ENCODE measurements around the gene TBC1D22A. TPM values are rescaled to one million over a fixed set of nuclear protein-coding genes. Genes with fewer than 3 reads are reported as not detected.

TBC1D22A gene
- polyA plus RNA-seq, 4 donors, result 17.7 to 26.4 (median 21.0) TPM

DNA sequence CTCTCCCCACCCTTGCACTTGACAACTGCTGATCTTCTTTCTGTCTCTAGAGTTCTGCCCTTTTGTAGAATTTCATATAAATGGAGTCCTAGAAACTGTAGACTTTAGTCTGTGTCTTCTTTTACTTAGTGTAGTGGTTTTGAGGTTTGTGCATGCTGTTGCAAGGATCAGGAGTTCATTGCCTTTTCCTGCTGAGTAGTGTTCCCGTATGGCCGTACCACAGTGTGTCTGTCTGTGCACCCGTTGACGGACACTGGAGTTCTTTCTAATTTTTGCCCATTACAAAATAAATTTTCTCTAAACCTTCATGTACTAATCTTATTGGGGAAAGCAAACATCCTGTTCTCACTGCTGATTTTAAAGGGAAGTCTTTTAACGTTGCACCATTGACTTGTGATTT, 138.1 kb downstream of the TBC1D22A start:
- WGBS, 3 donors, result 84 to 87% (median 84%) methylated on average over 5 of the region's 5 CpGs

GRCh38 chr22:46902436-46902835, 140.0 kb downstream of the TBC1D22A start:
- no peaks in the 10 kb centered on the region for H3K27me3 ChIP-seq (ENCODE audit: control insufficient read depth in 3 of 3, insufficient read depth in 3 of 3, low read length in 3 of 3)
- peaks cover 0 to 17% (median 8%) of the 10 kb centered on the region in 3 donors for H3K36me3 ChIP-seq (ENCODE audit: control insufficient read depth in 3 of 3, insufficient read depth in 2 of 3, low read depth in 1 of 3, low read length in 3 of 3)
- no peaks in the 10 kb centered on the region for H3K9me3 ChIP-seq (ENCODE audit: control insufficient read depth in 2 of 2, insufficient read depth in 1 of 2, low read depth in 1 of 2, low read length in 1 of 2)
- no peak for FAIRE-seq
- no peaks in the 10 kb centered on the region for H3K4me1 ChIP-seq (ENCODE audit: control insufficient read depth in 3 of 3, insufficient read depth in 2 of 3, low read depth in 1 of 3, low read length in 2 of 3)
- WGBS, 3 donors, result 87 to 95% (median 92%) methylated on average over 14 of the region's 14 CpGs
- no peak overlapping the region for H3K4me3 ChIP-seq (ENCODE audit: low read depth in 1 of 3, low read length in 3 of 3)
- H3K27ac ChIP-seq (ENCODE audit: low read depth in 1 of 3, low read length in 2 of 3), result no peak overlapping the region
- DNase-seq, result no peak

More for the DNA sequence above, 138.1 kb downstream of the TBC1D22A start:
- Histone ChIP-seq H3K27me3 (ENCODE audit: control insufficient read depth in 3 of 3, insufficient read depth in 3 of 3, low read length in 3 of 3) (no peaks in the 10 kb centered on the region), H3K9me3 (ENCODE audit: control insufficient read depth in 2 of 2, insufficient read depth in 1 of 2, low read depth in 1 of 2, low read length in 1 of 2) (no peaks in the 10 kb centered on the region), H3K27ac (ENCODE audit: low read depth in 1 of 3, low read length in 2 of 3) (no peak overlapping the region), H3K4me3 (ENCODE audit: low read depth in 1 of 3, low read length in 3 of 3) (no peak overlapping the region), H3K4me1 (ENCODE audit: control insufficient read depth in 3 of 3, insufficient read depth in 2 of 3, low read depth in 1 of 3, low read length in 2 of 3) (no peaks in the 10 kb centered on the region), H3K36me3 (ENCODE audit: control insufficient read depth in 3 of 3, insufficient read depth in 2 of 3, low read depth in 1 of 3, low read length in 3 of 3) (peaks cover 0 to 19% (median 12%) of the 10 kb centered on the region in 3 donors)
- FAIRE-seq (no peak), DNase-seq (no peak)

DNA sequence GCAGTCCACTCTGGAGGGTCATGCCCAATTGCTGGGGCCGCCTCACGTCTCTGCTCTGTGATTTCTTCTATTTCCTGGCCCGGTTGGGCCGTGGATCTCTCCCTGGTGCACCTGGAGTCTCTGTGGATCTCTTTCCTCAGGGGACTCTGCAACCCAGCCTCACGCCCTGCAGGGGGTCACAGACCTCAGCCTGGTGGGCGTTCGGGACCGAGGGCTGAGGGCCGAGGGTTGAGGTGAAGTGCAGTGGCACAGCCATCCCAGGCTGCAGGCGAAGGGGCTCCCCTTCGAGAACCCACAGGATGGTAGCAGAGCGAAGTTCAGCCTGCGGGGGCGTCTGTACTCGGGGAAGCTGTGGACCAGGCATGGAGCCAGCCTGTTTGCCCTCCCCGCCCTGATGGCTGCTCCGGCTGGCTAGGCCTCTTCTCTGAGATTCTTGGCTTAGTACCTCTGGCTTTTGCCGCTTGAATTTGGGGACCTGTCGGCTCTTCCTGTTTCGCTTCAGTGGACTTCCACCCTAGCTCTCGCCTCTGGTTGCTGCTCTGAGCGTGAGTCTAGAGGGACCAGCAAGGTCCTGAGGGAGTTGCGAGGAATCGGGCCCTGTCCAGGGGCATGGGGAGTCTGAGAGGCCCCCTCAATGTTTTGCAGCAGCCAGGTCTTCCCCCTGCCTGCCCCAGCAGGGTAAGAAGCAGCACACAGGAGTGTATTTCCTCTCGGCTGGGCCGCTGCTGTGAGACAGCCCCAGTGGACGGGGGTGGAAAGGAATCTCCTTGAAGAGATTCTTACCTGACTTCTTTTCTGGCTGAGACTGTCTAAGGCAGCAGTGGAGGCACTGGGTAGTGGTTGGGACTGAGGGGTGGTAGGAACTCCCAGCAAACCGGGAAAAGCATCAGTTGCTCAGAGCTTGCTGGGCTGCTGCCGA, 140.8 kb downstream of the TBC1D22A start:
- Histone ChIP-seq H3K9me3 (ENCODE audit: control insufficient read depth in 2 of 2, insufficient read depth in 1 of 2, low read depth in 1 of 2, low read length in 1 of 2) (no peaks in the 10 kb centered on the region), H3K4me1 (ENCODE audit: control insufficient read depth in 3 of 3, insufficient read depth in 2 of 3, low read depth in 1 of 3, low read length in 2 of 3) (no peaks in the 10 kb centered on the region), H3K27me3 (ENCODE audit: control insufficient read depth in 3 of 3, insufficient read depth in 3 of 3, low read length in 3 of 3) (no peaks in the 10 kb centered on the region), H3K36me3 (ENCODE audit: control insufficient read depth in 3 of 3, insufficient read depth in 2 of 3, low read depth in 1 of 3, low read length in 3 of 3) (peaks cover 0 to 25% (median 8%) of the 10 kb centered on the region in 3 donors), H3K4me3 (ENCODE audit: low read depth in 1 of 3, low read length in 3 of 3) (no peak overlapping the region), H3K27ac (ENCODE audit: low read depth in 1 of 3, low read length in 2 of 3) (no peak overlapping the region)
- DNase-seq (no peak), FAIRE-seq (no peak)
- WGBS, 3 donors, result 90% methylated on average over 29 of the region's 29 CpGs

DNA sequence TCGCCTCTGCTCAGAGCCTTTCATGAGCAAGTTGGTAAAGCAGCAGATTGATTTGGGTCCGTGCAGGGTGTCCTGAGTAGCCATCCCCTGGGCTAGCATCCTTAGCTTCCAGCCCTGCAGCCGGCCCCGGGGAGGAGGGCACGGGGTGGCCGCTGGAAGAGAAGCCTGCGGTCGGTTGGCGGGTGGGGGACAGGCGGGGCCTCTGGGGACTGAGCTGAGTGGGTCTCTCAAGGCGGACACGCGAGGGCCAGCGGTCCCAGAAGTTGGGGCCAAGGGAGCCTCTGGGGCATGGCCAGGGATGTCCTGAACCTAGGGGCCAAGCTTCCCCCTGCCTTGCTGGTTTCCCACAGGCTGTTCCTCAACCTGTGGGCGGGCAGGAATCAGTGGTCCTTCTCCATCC, 143.0 kb downstream of the TBC1D22A start:
- no peak for DNase-seq
- Histone ChIP-seq H3K4me1 (ENCODE audit: control insufficient read depth in 3 of 3, insufficient read depth in 2 of 3, low read depth in 1 of 3, low read length in 2 of 3) (no peaks in the 10 kb centered on the region), H3K27me3 (ENCODE audit: control insufficient read depth in 3 of 3, insufficient read depth in 3 of 3, low read length in 3 of 3) (no peaks in the 10 kb centered on the region), H3K36me3 (ENCODE audit: control insufficient read depth in 3 of 3, insufficient read depth in 2 of 3, low read depth in 1 of 3, low read length in 3 of 3) (peaks cover 0 to 38% (median 8%) of the 10 kb centered on the region in 3 donors), H3K9me3 (ENCODE audit: control insufficient read depth in 2 of 2, insufficient read depth in 1 of 2, low read depth in 1 of 2, low read length in 1 of 2) (no peaks in the 10 kb centered on the region), H3K4me3 (ENCODE audit: low read depth in 1 of 3, low read length in 3 of 3) (no peak overlapping the region), H3K27ac (ENCODE audit: low read depth in 1 of 3, low read length in 2 of 3) (no peak overlapping the region)
- no peak for FAIRE-seq
- WGBS, 3 donors, result 94 to 97% (median 95%) methylated on average over 14 to 15 of the region's 15 CpGs

GRCh38 chr22:46905834-46906233, 143.4 kb downstream of the TBC1D22A start:
- Histone ChIP-seq H3K4me1 (ENCODE audit: control insufficient read depth in 3 of 3, insufficient read depth in 2 of 3, low read depth in 1 of 3, low read length in 2 of 3) (no peaks in the 10 kb centered on the region), H3K36me3 (ENCODE audit: control insufficient read depth in 3 of 3, insufficient read depth in 2 of 3, low read depth in 1 of 3, low read length in 3 of 3) (peaks cover 0 to 38% (median 8%) of the 10 kb centered on the region in 3 donors), H3K4me3 (ENCODE audit: low read depth in 1 of 3, low read length in 3 of 3) (no peak overlapping the region), H3K9me3 (ENCODE audit: control insufficient read depth in 2 of 2, insufficient read depth in 1 of 2, low read depth in 1 of 2, low read length in 1 of 2) (no peaks in the 10 kb centered on the region), H3K27ac (ENCODE audit: low read depth in 1 of 3, low read length in 2 of 3) (no peak overlapping the region), H3K27me3 (ENCODE audit: control insufficient read depth in 3 of 3, insufficient read depth in 3 of 3, low read length in 3 of 3) (no peaks in the 10 kb centered on the region)
- FAIRE-seq (no peak), DNase-seq (no peak)
- WGBS, 3 donors, result 78 to 91% (median 85%) methylated on average over 8 of the region's 8 CpGs

GRCh38 chr22:46906326-46907045, 144.0 kb downstream of the TBC1D22A start:
- DNase-seq (no peak), FAIRE-seq (no peak)
- no peaks in the 10 kb centered on the region for H3K4me1 ChIP-seq (ENCODE audit: control insufficient read depth in 3 of 3, insufficient read depth in 2 of 3, low read depth in 1 of 3, low read length in 2 of 3)
- no peaks in the 10 kb centered on the region for H3K9me3 ChIP-seq (ENCODE audit: control insufficient read depth in 2 of 2, insufficient read depth in 1 of 2, low read depth in 1 of 2, low read length in 1 of 2)
- H3K36me3 ChIP-seq (ENCODE audit: control insufficient read depth in 3 of 3, insufficient read depth in 2 of 3, low read depth in 1 of 3, low read length in 3 of 3), result peaks cover 0 to 40% (median 8%) of the 10 kb centered on the region in 3 donors
- 92 to 96% (median 95%) methylated on average over 18 of the region's 18 CpGs for WGBS, 3 donors
- H3K4me3 ChIP-seq (ENCODE audit: low read depth in 1 of 3, low read length in 3 of 3), result no peak overlapping the region
- H3K27ac ChIP-seq (ENCODE audit: low read depth in 1 of 3, low read length in 2 of 3), result no peak overlapping the region
- no peaks in the 10 kb centered on the region for H3K27me3 ChIP-seq (ENCODE audit: control insufficient read depth in 3 of 3, insufficient read depth in 3 of 3, low read length in 3 of 3)

GRCh38 chr22:46907241-46908215, 145.1 kb downstream of the TBC1D22A start:
- Histone ChIP-seq H3K4me3 (ENCODE audit: low read depth in 1 of 3, low read length in 3 of 3) (no peak overlapping the region), H3K27me3 (ENCODE audit: control insufficient read depth in 3 of 3, insufficient read depth in 3 of 3, low read length in 3 of 3) (no peaks in the 10 kb centered on the region), H3K27ac (ENCODE audit: low read depth in 1 of 3, low read length in 2 of 3) (no peak overlapping the region), H3K4me1 (ENCODE audit: control insufficient read depth in 3 of 3, insufficient read depth in 2 of 3, low read depth in 1 of 3, low read length in 2 of 3) (no peaks in the 10 kb centered on the region), H3K9me3 (ENCODE audit: control insufficient read depth in 2 of 2, insufficient read depth in 1 of 2, low read depth in 1 of 2, low read length in 1 of 2) (no peaks in the 10 kb centered on the region), H3K36me3 (ENCODE audit: control insufficient read depth in 3 of 3, insufficient read depth in 2 of 3, low read depth in 1 of 3, low read length in 3 of 3) (peaks cover 0 to 39% (median 8%) of the 10 kb centered on the region in 3 donors)
- FAIRE-seq (no peak), DNase-seq (no peak)
- 95 to 97% (median 96%) methylated on average over 24 of the region's 24 CpGs for WGBS, 3 donors
